Measurements from ENCODE around the gene AIP. TPM values are rescaled to one million over a fixed set of nuclear protein-coding genes. Genes with fewer than 3 reads are reported as not detected.
"Not testable (repeated sequence)": the region's sequence is repeated elsewhere in the genome, so short reads cannot be mapped to it uniquely, and the experiment has no call there.

Gene AIP
- total and polyA plus RNA-seq, 2 donors from 2014 or later: 61.5 to 135 TPM

GRCh38 chr11:67507864-67508485 lies 25.1 kb downstream of the AIP start, which contains the start of gene CDK2AP2:
Gene CDK2AP2 (minus strand): TSS chr11:67508162. CDS start chr11:67508082, 80 bp downstream.
- peak; percentile 99 to 100 (median 99) for DNase-seq
- intact Hi-C loops (cut with DNase I): no loop called here
- no peaks in the 10 kb centered on the region for H3K9me3 ChIP-seq (ENCODE audit: control insufficient read depth in 2 of 3, insufficient read depth in 1 of 3, low read length in 3 of 3)
- H3K36me3 ChIP-seq (ENCODE audit: control insufficient read depth in 2 of 3, insufficient read depth in 3 of 3, low read length in 3 of 3): peaks cover 0 to 4% (median 2%) of the 10 kb centered on the region in 3 donors
- H3K9ac ChIP-seq (ENCODE audit: low read length in 3 of 3): peak within 1 kb of the TSS; percentile 48 to 87 (median 81)
- peak within 1 kb of the TSS; percentile 99 to 100 for H3K27ac ChIP-seq (ENCODE audit: low read depth in 2 of 2, low read length in 2 of 2)
- peak within 1 kb of the TSS; percentile 71 to 86 (median 78) for H3K4me3 ChIP-seq (ENCODE audit: low read length in 3 of 3)
- TF ChIP-seq, protein P1, sequence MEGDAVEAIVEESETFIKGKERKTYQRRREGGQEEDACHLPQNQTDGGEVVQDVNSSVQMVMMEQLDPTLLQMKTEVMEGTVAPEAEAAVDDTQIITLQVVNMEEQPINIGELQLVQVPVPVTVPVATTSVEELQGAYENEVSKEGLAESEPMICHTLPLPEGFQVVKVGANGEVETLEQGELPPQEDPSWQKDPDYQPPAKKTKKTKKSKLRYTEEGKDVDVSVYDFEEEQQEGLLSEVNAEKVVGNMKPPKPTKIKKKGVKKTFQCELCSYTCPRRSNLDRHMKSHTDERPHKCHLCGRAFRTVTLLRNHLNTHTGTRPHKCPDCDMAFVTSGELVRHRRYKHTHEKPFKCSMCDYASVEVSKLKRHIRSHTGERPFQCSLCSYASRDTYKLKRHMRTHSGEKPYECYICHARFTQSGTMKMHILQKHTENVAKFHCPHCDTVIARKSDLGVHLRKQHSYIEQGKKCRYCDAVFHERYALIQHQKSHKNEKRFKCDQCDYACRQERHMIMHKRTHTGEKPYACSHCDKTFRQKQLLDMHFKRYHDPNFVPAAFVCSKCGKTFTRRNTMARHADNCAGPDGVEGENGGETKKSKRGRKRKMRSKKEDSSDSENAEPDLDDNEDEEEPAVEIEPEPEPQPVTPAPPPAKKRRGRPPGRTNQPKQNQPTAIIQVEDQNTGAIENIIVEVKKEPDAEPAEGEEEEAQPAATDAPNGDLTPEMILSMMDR (IDR thresholded peaks at IDR 0.05; ENCODE audit: borderline replicate concordance, extremely low read depth, insufficient read depth): no peak
- no peaks in the 10 kb centered on the region for H3K27me3 ChIP-seq (ENCODE audit: control insufficient read depth, insufficient read depth, low read length)
- FAIRE-seq: peak; percentile 70
- peaks cover 0 to 31% (median 21%) of the 10 kb centered on the region in 3 donors for H3K4me1 ChIP-seq (ENCODE audit: control insufficient read depth in 2 of 3, insufficient read depth in 2 of 3, low read depth in 1 of 3, low read length in 3 of 3)

DNA sequence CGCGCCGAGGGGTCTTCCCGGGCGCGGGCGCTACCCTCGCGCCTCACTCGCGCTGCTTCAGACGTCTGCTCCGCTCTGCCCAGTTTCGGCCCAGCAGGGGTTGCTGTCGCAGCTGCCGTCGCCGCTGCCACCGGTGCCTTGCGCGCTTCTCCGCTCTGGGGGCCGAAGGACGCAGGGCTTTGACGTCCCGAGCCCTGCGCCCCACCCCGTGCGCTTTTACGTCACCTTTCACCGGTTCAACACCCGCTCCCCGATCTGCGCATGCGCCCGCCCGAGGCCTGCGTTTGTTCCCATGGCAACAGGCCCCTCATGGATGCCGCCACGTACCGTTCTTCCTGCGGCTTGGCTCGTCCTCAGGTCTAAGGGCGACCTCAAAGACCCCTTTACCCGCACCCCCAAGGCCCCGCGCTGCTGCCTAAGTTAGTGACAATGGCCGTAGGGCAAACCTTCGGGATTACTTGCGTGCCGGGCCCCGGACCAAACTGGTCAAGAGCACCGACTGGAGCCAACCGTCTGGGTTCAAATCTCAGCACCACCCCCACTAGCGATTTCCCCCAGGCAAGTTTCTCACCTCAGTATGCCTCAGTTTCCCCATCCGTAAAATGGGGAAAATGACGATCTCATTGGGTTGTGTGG lies 25.8 kb downstream of the AIP start:
- TF ChIP-seq, protein P1 (IDR thresholded peaks at IDR 0.05; ENCODE audit: borderline replicate concordance, extremely low read depth, insufficient read depth): no peak
- Histone ChIP-seq H3K4me3 (ENCODE audit: low read length in 3 of 3) (peak overlapping the region; percentile 71 to 86 (median 78)), H3K27me3 (ENCODE audit: control insufficient read depth, insufficient read depth, low read length) (no peaks in the 10 kb centered on the region), H3K27ac (ENCODE audit: low read depth in 2 of 2, low read length in 2 of 2) (peak overlapping the region; percentile 99 to 100), H3K9ac (ENCODE audit: low read length in 3 of 3) (peak overlapping the region; percentile 32 to 87 (median 43)), H3K9me3 (ENCODE audit: control insufficient read depth in 2 of 3, insufficient read depth in 1 of 3, low read length in 3 of 3) (no peaks in the 10 kb centered on the region), H3K36me3 (ENCODE audit: control insufficient read depth in 2 of 3, insufficient read depth in 3 of 3, low read length in 3 of 3) (peaks cover 0 to 4% (median 2%) of the 10 kb centered on the region in 3 donors), H3K4me1 (ENCODE audit: control insufficient read depth in 2 of 3, insufficient read depth in 2 of 3, low read depth in 1 of 3, low read length in 3 of 3) (peaks cover 0 to 30% (median 19%) of the 10 kb centered on the region in 3 donors)
- DNase-seq (peak; percentile 97 to 99 (median 98)), FAIRE-seq (no peak)
- intact Hi-C loops (cut with DNase I): no loop called here

DNA sequence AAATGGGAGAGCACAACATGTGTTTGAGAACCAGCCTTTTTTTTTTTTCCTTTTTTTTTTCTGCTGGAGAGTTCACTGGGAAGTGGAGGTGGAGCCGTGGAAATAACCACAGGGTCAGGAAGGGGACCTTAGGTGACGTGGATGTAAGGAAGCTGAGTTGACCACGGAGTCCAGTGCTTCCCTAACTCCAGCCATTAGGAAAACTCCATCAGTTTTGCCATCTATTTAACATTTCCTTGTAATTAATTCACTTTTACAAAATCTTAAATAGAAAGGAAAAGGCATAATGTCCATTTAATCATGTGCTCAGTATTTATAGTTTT lies 27.2 kb downstream of the AIP start:
- intact Hi-C loops (cut with DNase I): no loop called here
- Histone ChIP-seq H3K9me3 (ENCODE audit: control insufficient read depth in 2 of 3, insufficient read depth in 1 of 3, low read length in 3 of 3) (no peaks in the 10 kb centered on the region), H3K36me3 (ENCODE audit: control insufficient read depth in 2 of 3, insufficient read depth in 3 of 3, low read length in 3 of 3) (peaks cover 0 to 4% (median 2%) of the 10 kb centered on the region in 3 donors), H3K4me1 (ENCODE audit: control insufficient read depth in 2 of 3, insufficient read depth in 2 of 3, low read depth in 1 of 3, low read length in 3 of 3) (peaks cover 0 to 27% (median 16%) of the 10 kb centered on the region in 3 donors), H3K4me3 (ENCODE audit: low read length in 3 of 3) (no peak overlapping the region), H3K27ac (ENCODE audit: low read depth in 2 of 2, low read length in 2 of 2) (no peak overlapping the region), H3K27me3 (ENCODE audit: control insufficient read depth, insufficient read depth, low read length) (no peaks in the 10 kb centered on the region), H3K9ac (ENCODE audit: low read length in 3 of 3) (no peak overlapping the region)
- peak in 1 of 5 donors; percentile 32 for DNase-seq
- no peak for FAIRE-seq
- TF ChIP-seq, protein P1 (IDR thresholded peaks at IDR 0.05; ENCODE audit: borderline replicate concordance, extremely low read depth, insufficient read depth): no peak

- H3K27me3 ChIP-seq (ENCODE audit: control insufficient read depth, insufficient read depth, low read length); FAIRE-seq; H3K4me3 ChIP-seq (ENCODE audit: low read length in 3 of 3); intact Hi-C loops (cut with DNase I); H3K9ac ChIP-seq (ENCODE audit: low read length in 3 of 3); H3K9me3 ChIP-seq (ENCODE audit: control insufficient read depth in 2 of 3, insufficient read depth in 1 of 3, low read length in 3 of 3); H3K36me3 ChIP-seq (ENCODE audit: control insufficient read depth in 2 of 3, insufficient read depth in 3 of 3, low read length in 3 of 3); H3K27ac ChIP-seq (ENCODE audit: low read depth in 2 of 2, low read length in 2 of 2): not testable (repeated sequence)
- DNase-seq: peak in 2 of 5 donors; percentile 15 to 18
- peaks cover 0 to 16% (median 4%) of the 10 kb centered on the region in 3 donors for H3K4me1 ChIP-seq (ENCODE audit: control insufficient read depth in 2 of 3, insufficient read depth in 2 of 3, low read depth in 1 of 3, low read length in 3 of 3)
These were observed 28.7 kb downstream of the AIP start for GRCh38 chr11:67511558-67511957.

All from kidney (tissue), 14 donors.